ENCODE measurements around the gene LIN7C. TPM values are rescaled to one million over a fixed set of nuclear protein-coding genes. Genes with fewer than 3 reads are reported as not detected.

LIN7C gene
- total and polyA plus RNA-seq, 2 of the 13 experiments (the other 11 are each of a cell fraction or from before 2014, with no cell fraction given) = 14.8 to 37.2 TPM

DNA sequence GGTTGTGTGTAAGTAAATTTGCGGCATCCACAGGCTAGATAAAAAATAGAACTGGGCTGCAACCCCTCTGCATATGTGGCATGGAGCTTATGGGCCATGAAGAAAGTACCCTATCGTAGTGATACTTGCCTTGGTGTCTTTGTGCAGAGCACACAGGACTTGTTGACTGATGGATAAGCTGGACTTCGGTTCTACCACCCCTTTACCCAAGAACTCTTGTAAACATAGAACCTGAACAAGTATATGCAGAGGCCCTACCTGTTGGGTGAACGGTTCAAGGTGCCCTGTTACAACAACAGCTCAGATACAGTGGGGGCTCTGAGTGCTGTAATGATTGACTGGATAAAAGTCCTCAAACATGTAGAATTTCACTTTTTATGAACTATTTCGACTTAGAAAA lies 30.9 kb downstream of the LIN7C start (continued):
- TF ChIP-seq ZNF776 (CRISPR knock-in tag; IDR thresholded peaks at IDR 0.05) = no peak
- TF ChIP-seq, protein P1, sequence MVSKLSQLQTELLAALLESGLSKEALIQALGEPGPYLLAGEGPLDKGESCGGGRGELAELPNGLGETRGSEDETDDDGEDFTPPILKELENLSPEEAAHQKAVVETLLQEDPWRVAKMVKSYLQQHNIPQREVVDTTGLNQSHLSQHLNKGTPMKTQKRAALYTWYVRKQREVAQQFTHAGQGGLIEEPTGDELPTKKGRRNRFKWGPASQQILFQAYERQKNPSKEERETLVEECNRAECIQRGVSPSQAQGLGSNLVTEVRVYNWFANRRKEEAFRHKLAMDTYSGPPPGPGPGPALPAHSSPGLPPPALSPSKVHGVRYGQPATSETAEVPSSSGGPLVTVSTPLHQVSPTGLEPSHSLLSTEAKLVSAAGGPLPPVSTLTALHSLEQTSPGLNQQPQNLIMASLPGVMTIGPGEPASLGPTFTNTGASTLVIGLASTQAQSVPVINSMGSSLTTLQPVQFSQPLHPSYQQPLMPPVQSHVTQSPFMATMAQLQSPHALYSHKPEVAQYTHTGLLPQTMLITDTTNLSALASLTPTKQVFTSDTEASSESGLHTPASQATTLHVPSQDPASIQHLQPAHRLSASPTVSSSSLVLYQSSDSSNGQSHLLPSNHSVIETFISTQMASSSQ (IDR thresholded peaks at IDR 0.05; ENCODE audit: low read depth) = peak; percentile 78
- TF ChIP-seq, protein P1 (CRISPR knock-in tag; IDR thresholded peaks at IDR 0.05; ENCODE audit: borderline replicate concordance) = peak; percentile 80; the same call in 1 of the 2 replicates
- TF ChIP-seq PAWR (CRISPR knock-in tag; IDR thresholded peaks at IDR 0.05; ENCODE audit: borderline replicate concordance) = no peak
- TF ChIP-seq, protein P2, sequence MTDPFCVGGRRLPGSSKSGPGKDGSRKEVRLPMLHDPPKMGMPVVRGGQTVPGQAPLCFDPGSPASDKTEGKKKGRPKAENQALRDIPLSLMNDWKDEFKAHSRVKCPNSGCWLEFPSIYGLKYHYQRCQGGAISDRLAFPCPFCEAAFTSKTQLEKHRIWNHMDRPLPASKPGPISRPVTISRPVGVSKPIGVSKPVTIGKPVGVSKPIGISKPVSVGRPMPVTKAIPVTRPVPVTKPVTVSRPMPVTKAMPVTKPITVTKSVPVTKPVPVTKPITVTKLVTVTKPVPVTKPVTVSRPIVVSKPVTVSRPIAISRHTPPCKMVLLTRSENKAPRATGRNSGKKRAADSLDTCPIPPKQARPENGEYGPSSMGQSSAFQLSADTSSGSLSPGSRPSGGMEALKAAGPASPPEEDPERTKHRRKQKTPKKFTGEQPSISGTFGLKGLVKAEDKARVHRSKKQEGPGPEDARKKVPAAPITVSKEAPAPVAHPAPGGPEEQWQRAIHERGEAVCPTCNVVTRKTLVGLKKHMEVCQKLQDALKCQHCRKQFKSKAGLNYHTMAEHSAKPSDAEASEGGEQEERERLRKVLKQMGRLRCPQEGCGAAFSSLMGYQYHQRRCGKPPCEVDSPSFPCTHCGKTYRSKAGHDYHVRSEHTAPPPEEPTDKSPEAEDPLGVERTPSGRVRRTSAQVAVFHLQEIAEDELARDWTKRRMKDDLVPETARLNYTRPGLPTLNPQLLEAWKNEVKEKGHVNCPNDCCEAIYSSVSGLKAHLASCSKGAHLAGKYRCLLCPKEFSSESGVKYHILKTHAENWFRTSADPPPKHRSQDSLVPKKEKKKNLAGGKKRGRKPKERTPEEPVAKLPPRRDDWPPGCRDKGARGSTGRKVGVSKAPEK (CRISPR knock-in tag; IDR thresholded peaks at IDR 0.05; ENCODE audit: borderline replicate concordance) = no peak
- no peak for TF ChIP-seq POLR2A (IDR thresholded peaks at IDR 0.05; ENCODE audit: insufficient read depth in 1 of 2, low read depth in 2 of 2, low read length in 2 of 2)
- TF ChIP-seq, protein P3, sequence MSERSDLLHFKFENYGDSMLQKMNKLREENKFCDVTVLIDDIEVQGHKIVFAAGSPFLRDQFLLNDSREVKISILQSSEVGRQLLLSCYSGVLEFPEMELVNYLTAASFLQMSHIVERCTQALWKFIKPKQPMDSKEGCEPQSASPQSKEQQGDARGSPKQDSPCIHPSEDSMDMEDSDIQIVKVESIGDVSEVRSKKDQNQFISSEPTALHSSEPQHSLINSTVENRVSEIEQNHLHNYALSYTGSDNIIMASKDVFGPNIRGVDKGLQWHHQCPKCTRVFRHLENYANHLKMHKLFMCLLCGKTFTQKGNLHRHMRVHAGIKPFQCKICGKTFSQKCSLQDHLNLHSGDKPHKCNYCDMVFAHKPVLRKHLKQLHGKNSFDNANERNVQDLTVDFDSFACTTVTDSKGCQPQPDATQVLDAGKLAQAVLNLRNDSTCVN (CRISPR knock-in tag; IDR thresholded peaks at IDR 0.05; ENCODE audit: borderline replicate concordance) = peak; percentile 64; the same call in 1 of the 2 replicates
- no peak for TF ChIP-seq FOSL1 (CRISPR knock-in tag; IDR thresholded peaks at IDR 0.05; ENCODE audit: borderline replicate concordance)
- TF ChIP-seq TARDBP (CRISPR knock-in tag; IDR thresholded peaks at IDR 0.05) = peak; percentile 67; the same call in 1 of the 2 replicates
- peak; percentile 60; the same call in 1 of the 2 replicates for TF ChIP-seq FOXP1 (IDR thresholded peaks at IDR 0.05)
- peak; percentile 93 for TF ChIP-seq FOXP1 (CRISPR knock-in tag; IDR thresholded peaks at IDR 0.05)
- TF ChIP-seq, protein P4, sequence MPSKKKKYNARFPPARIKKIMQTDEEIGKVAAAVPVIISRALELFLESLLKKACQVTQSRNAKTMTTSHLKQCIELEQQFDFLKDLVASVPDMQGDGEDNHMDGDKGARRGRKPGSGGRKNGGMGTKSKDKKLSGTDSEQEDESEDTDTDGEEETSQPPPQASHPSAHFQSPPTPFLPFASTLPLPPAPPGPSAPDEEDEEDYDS (CRISPR knock-in tag; IDR thresholded peaks at IDR 0.05) = peak; percentile 68
- TF ChIP-seq, protein P5, sequence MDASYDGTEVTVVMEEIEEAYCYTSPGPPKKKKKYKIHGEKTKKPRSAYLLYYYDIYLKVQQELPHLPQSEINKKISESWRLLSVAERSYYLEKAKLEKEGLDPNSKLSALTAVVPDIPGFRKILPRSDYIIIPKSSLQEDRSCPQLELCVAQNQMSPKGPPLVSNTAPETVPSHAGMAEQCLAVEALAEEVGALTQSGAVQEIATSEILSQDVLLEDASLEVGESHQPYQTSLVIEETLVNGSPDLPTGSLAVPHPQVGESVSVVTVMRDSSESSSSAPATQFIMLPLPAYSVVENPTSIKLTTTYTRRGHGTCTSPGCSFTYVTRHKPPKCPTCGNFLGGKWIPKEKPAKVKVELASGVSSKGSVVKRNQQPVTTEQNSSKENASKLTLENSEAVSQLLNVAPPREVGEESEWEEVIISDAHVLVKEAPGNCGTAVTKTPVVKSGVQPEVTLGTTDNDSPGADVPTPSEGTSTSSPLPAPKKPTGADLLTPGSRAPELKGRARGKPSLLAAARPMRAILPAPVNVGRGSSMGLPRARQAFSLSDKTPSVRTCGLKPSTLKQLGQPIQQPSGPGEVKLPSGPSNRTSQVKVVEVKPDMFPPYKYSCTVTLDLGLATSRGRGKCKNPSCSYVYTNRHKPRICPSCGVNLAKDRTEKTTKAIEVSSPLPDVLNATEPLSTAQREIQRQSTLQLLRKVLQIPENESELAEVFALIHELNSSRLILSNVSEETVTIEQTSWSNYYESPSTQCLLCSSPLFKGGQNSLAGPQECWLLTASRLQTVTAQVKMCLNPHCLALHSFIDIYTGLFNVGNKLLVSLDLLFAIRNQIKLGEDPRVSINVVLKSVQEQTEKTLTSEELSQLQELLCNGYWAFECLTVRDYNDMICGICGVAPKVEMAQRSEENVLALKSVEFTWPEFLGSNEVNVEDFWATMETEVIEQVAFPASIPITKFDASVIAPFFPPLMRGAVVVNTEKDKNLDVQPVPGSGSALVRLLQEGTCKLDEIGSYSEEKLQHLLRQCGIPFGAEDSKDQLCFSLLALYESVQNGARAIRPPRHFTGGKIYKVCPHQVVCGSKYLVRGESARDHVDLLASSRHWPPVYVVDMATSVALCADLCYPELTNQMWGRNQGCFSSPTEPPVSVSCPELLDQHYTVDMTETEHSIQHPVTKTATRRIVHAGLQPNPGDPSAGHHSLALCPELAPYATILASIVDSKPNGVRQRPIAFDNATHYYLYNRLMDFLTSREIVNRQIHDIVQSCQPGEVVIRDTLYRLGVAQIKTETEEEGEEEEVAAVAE (CRISPR knock-in tag; IDR thresholded peaks at IDR 0.05; ENCODE audit: borderline replicate concordance) = peak; percentile 77; the same call in 1 of the 2 replicates
- peak; percentile 98 for TF ChIP-seq ZEB1 (IDR thresholded peaks at IDR 0.05; ENCODE audit: insufficient replicate concordance, low read depth)
- TF ChIP-seq ZNF614 (CRISPR knock-in tag; IDR thresholded peaks at IDR 0.05; ENCODE audit: borderline replicate concordance) = peak; percentile 82
- no peak for TF ChIP-seq GLI4 (CRISPR knock-in tag; IDR thresholded peaks at IDR 0.05; ENCODE audit: borderline replicate concordance)
- no peak for TF ChIP-seq PAX8 (CRISPR knock-in tag; IDR thresholded peaks at IDR 0.05; ENCODE audit: borderline replicate concordance)
- TF ChIP-seq HOXA7 (CRISPR knock-in tag; IDR thresholded peaks at IDR 0.05) = no peak
